Measurements from ENCODE around the gene SOX18. TPM values are rescaled to one million over a fixed set of nuclear protein-coding genes. Genes with fewer than 3 reads are reported as not detected.

The SOX18 gene
- total and polyA plus RNA-seq, 2 of the 4 experiments (the other 2 are of a cell fraction) = not detected

- WGBS, 2 experiments (ENCODE audit: extremely low coverage in 2 of 2, insufficient read length in 1 of 2) = 0% methylated on average over 22 of the region's 73 CpGs; no CpG with 5 or more reads in 1 of the 2 experiments
- intact Hi-C loops (cut with micrococcal nuclease) = no loop called here
Measured at GRCh38 chr20:64079273-64080012, 30.0 kb upstream of the SOX18 start, which contains the start of gene RGS19. Gene RGS19 (minus strand): TSS chr20:64079518. CDS start chr20:64076886, 2,632 bp downstream.

More at GRCh38 chr20:64079273-64080012, 30.0 kb upstream of the SOX18 start, which contains the start of gene RGS19:
- Histone ChIP-seq H3K9ac (ENCODE audit: low read depth, low read length) (peak within 1 kb of the TSS; percentile 70), H4K20me1 (ENCODE audit: insufficient read depth, low read length) (peaks cover 13% of the 10 kb centered on the region), H2BK20ac (ENCODE audit: low read depth, low read length) (no peak within 1 kb of the TSS), H2AFZ (replicated peaks; ENCODE audit: low read length, poor library complexity) (peak within 1 kb of the TSS; percentile 93), H3K4me2 (ENCODE audit: low read depth, low read length) (peak within 1 kb of the TSS; percentile 78), H4K91ac (ENCODE audit: insufficient read depth, low read depth, low read length) (peak within 1 kb of the TSS; percentile 37; the same call in 1 of the 2 replicates), H2BK5ac (ENCODE audit: low read depth, low read length, poor library complexity, severe bottlenecking) (no peak within 1 kb of the TSS), H3K4me1 (ENCODE audit: control insufficient read depth, insufficient read depth, low read length) (peaks cover 17% of the 10 kb centered on the region), H4K8ac (ENCODE audit: low read depth in 2 of 2, low read length in 2 of 2) (peak within 1 kb of the TSS; percentile 74 to 95), H2BK120ac (ENCODE audit: low read depth, low read length) (0 out of 2 replicates have a peak within 1 kb of the TSS, but pooled peaks have one; percentile 23), H3K56ac (ENCODE audit: extremely low read depth, insufficient read depth, low read length) (peak within 1 kb of the TSS; percentile 11; the same call in 1 of the 2 replicates), H3K9me1 (ENCODE audit: insufficient read depth, low read length) (no peaks in the 10 kb centered on the region), H3K23ac (ENCODE audit: low read depth, low read length) (peak within 1 kb of the TSS; percentile 1; the same call in 1 of the 2 replicates), H3K4ac (ENCODE audit: low read depth, low read length) (peak within 1 kb of the TSS; percentile 70), H3K9me3 (ENCODE audit: control insufficient read depth, insufficient read depth, low read length) (no peaks in the 10 kb centered on the region), H2AK9ac (replicated peaks; ENCODE audit: low read depth, low read length, poor library complexity) (peak within 1 kb of the TSS; percentile 91), H3K4me3 (ENCODE audit: insufficient read depth, low read depth, low read length) (peak within 1 kb of the TSS; percentile 88), H4K5ac (ENCODE audit: low read depth, low read length) (peak within 1 kb of the TSS; percentile 43), H3K27me3 (ENCODE audit: control insufficient read depth, insufficient read depth, low read length) (peaks cover 19% of the 10 kb centered on the region), H2BK15ac (ENCODE audit: low read depth, low read length) (no peak within 1 kb of the TSS; the same call in 2 of the 3 replicates), H2AK5ac (ENCODE audit: low read depth, low read length) (peak within 1 kb of the TSS; percentile 64), H3K79me1 (ENCODE audit: low read depth in 1 of 2, low read length in 2 of 2) (peaks cover 6 to 8% of the 10 kb centered on the region in 2 experiments; a peak in 3 of 4 replicates), H3K27ac (ENCODE audit: insufficient read depth, low read length) (peak within 1 kb of the TSS; percentile 30; the same call in 1 of the 2 replicates), H3K36me3 (ENCODE audit: control insufficient read depth, insufficient read depth, low read length) (peaks cover 9% of the 10 kb centered on the region; the same call in 1 of the 2 replicates), H3K14ac (replicated peaks; ENCODE audit: low read depth, low read length) (peak within 1 kb of the TSS; percentile 50), H3K18ac (ENCODE audit: low read depth, low read length) (no peak within 1 kb of the TSS; the same call in 1 of the 2 replicates)
- TF ChIP-seq BHLHE40 (IDR thresholded peaks at IDR 0.05; ENCODE audit: low read depth, low read length) (peak; percentile 43; the same call in 1 of the 2 replicates), SMC3 (IDR thresholded peaks at IDR 0.05; ENCODE audit: low read depth, low read length) (no peak), MXI1 (IDR thresholded peaks at IDR 0.05; ENCODE audit: borderline replicate concordance, low read depth, low read length) (0 out of 2 replicates have a peak, but pooled peaks have one; percentile 16), NFE2L2 (IDR thresholded peaks at IDR 0.05; ENCODE audit: low read depth, low read length) (no peak), USF2 (IDR thresholded peaks at IDR 0.05; ENCODE audit: low read depth, low read length) (no peak), MAZ (IDR thresholded peaks at IDR 0.05; ENCODE audit: borderline replicate concordance, low read depth, low read length) (peak; percentile 39)
- DNase-seq (peak; percentile 64), ATAC-seq (ENCODE audit: low read depth) (peak; percentile 81)
- in situ Hi-C loops (cut with MboI; ENCODE audit: low sequenced_read_pairs) (no loop called here), dilution Hi-C loops (cut with HindIII; ENCODE audit: low sequenced_read_pairs, unreplicated experiment) (no loop called here)
- BruUV-seq (replicated peaks) = no TSS peak
- ChIA-PET POLR2A (ENCODE audit: unreplicated experiment) (no interaction called here), CTCF (no interaction called here)
